Fibroblast of upper back skin (primary cell): ENCODE data around the gene PIGV.
"Not testable (repeated sequence)": the region's sequence is repeated elsewhere in the genome, so short reads cannot be mapped to it uniquely, and the experiment has no call there.

Experiments
- DNase-seq: peaks from one replicate; pipeline ENCODE4 v3.0.0-alpha.2; 2013

Gene PIGV

DNA sequence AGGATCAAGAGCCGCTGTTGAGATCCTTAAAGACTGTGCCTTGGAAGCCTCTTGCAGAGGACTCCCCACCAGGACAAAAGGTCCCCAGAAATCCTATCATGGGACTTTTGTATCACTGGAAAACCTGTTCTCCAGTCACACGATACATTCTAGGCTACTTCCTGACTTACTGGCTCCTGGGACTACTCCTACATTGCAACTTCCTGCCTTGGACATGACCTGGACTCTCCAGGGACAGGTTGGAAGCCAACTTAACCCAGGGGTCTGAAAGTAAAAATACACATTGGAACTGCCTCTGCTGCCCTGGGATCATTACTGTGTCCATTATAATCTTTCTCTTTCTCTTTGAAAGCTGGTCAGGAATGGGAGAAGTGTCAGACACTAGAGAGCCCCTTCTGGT, 9.9 kb downstream of the PIGV start:
- no peak for DNase-seq

- DNase-seq = peak; percentile 80
Measured at GRCh38 chr1:26799479-26800142, 11.9 kb downstream of the PIGV start.

GRCh38 chr1:26803932-26804331, 16.2 kb downstream of the PIGV start:
- not testable (repeated sequence) for DNase-seq

DNA sequence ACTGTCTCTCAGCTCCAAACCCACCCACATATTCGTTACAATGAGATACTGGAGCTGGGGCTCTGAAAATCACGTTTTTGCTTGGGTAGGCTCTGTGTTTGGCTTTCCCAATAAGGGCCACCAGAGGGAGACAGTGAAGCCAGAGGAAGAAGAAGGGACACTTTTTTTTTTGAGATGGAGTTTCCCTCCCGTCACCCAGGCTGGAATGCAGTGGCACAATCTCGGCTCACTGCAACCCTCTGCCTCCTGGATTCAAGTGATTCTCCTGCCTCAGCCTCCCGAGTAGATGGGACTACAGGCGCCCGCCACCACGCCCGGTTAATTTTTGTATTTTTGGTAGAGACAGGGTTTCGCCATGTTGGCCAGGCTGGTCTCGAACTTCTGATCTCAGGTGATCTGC, 22.4 kb downstream of the PIGV start:
- DNase-seq = peak; percentile 61

- DNase-seq = peak; percentile 35
Measured at GRCh38 chr1:26811057-26811456, 23.3 kb downstream of the PIGV start.

- DNase-seq = peak; percentile 38
Measured at GRCh38 chr1:26811708-26812107, 24.0 kb downstream of the PIGV start.

- no peak for DNase-seq
Measured at GRCh38 chr1:26814377-26814776, 26.6 kb downstream of the PIGV start.

GRCh38 chr1:26814893-26815292, 27.1 kb downstream of the PIGV start:
- DNase-seq = no peak

DNA sequence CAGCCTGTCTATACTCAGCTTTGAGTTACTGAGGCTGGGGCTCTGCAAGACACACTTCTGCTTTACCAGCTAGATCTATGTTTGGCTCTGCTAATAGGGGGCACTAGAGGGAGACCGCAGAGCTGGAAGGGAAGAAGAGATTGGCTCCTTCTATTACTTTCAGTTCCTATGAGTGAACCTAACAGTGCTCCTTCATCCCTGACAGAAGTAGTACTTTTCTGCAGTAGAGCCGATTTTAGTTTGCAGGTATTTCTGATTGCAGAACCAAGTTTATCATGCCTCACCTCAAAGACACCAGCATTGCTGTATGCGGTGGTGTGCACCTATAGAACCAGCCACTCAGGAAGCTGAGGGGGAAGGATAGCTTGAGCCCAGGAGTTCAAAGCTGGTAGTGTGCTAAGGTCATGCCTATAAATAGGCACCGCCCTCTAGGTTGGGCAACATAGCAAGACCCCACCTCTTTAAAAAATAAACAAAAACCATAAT, 33.1 kb downstream of the PIGV start:
- DNase-seq = no peak

DNA sequence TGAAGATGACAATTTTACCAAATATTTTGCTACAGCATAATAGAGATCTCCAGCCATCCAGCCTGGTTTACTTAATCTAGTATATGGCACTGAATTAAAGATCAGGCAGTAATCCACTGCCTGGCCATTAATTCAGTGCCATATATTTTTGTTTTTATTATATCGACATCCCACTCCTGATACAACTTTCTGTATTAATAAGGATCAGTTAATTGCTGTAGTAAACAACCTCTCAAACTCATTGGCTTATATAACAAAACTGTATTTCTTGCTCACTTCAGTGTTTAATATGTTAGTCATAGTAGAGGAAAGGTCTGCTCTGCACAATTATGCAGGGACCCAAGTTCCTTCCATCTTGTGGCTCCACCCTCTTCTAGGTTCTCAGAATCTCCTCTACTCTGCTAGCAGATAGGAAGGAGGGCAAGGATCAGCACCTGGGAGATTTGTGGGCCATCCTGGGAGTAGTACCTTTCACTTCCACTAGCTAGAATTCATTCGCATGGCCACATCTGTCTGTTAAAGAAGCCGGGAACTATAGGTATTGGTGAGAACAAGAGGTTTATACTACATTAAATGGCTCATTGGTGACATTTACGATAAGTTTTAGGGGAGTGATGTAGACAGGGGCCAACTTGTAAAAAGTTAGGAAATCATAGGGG, 35.1 kb downstream of the PIGV start:
- no peak for DNase-seq

GRCh38 chr1:26824731-26825130, 37.0 kb downstream of the PIGV start:
- no peak for DNase-seq

DNA sequence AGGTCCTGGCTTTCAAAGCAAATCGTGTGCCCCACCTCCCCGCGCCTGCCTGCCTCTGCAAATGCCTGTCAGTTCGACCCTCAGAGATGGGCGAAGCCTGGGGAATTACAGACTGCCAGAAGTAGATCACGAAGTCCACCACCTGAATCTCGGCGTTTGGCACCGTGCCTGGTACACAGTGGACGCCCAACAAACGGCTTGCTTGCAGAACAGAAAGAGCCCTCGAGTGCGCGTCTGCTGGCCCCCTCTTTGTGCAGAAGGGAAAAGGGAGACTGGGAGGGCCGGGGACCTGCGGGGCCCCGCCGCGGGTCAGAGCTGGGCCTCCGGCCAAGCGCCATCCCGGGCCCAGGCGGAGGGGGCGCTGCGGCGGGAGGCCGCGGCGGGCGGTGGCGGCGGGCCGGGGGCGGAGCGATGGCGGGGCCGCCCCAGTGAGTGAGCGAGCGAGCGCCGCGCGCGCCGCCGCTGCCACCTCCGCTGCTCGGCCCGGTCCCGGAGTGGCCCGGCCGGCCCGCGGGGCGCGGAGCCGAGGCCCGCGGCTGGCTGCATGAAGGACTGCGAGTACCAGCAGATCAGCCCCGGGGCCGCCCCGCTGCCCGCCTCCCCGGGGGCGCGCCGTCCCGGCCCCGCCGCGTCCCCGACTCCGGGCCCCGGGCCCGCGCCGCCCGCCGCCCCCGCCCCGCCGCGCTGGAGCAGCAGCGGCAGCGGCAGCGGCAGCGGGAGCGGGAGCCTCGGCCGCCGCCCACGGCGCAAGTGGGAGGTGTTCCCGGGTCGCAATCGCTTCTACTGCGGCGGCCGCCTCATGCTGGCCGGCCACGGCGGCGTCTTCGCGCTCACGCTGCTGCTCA, 38.7 kb downstream of the PIGV start, which contains the start of gene ZDHHC18:
Gene ZDHHC18, plus strand, starts transcription at position 428 of the 845 bp plus-strand sequence. Its CDS starts 117 bp downstream, at position 545.
- peak; percentile 48 for DNase-seq

GRCh38 chr1:26827106-26827604, 39.4 kb downstream of the PIGV start:
- no peak for DNase-seq

- DNase-seq = no peak
Measured at GRCh38 chr1:26827663-26828062, 39.9 kb downstream of the PIGV start.

DNA sequence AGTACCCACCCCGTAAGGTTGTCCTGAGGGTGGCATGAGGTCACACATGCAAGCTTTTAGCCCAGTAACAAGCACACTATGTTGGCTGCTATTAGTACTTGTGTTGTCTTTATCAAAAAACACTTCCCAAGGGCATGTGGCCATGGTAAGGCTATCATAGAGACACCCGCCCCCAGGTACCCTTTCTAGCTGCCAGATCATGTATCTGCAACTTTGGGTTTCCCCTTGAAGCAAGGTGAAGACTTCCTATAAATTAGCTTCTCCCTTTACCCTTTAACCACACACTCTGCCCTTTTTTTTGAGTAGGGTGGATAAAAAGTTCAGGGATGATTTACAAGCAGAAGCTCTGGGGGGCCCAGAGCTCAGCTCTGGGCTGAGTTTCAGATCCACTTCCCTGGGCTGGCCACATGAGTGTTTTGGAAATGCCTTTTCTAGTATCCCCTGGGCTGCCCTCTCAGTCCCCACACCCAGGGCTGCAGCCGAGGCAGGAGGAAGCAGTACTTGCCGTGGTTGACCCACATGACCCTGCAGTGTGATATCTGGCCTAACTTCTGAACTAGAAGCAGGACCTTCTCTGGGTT, 40.8 kb downstream of the PIGV start:
- DNase-seq = no peak

DNA sequence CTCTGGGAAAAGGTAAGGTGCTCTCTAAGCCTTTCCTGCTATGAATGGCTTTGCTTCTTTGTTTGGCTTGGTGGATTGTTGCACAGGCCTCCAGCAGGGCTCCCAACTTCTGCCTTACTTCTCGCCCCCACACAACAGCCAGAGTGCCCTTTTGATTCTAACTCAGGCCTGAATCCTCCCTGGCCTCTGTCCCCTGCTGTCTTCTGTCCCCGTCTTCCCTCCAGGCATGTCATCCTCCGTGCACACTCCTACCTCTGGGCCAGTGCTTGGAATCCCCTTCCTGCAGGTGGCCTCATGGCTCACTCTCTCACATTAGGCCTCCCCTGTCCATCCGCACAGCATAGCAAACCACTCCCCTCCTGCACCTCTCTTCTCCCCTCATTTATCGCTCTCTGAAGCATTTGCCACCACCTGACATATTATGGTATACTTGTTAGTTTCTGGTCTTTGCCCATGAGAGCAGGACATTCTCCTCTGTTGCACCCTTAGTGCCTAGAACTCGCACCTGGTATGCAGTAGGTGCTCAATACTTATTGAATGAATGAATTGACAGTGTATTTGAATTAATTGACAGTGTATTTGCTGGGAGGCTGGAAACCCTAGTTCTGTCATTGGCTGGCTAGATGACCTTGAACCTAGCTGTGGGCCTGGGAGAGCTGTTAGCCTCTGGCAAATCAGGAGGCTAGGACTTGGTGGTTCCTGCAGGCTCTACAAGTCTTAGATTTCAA, 41.6 kb downstream of the PIGV start:
- no peak for DNase-seq

DNA sequence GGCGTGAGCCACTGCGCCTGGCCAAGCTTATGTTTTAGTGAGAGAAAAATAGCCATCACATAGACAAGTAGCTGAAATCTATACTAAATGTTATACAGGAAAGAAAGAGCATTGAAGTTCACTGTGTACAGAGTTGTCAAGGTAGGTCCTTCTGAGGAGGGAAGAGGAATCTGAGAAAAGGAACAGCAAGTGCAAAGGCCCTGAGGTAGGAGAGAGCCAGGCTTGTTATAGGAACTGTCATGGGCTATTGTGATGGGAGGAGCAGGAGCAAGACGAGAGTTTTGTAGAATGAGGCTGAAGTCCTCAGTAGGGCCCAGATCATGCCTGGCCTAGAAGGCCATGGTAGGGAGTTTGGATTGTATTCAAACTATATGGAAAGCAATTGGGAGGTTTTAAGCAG, 43.3 kb downstream of the PIGV start:
- DNase-seq = no peak

DNA sequence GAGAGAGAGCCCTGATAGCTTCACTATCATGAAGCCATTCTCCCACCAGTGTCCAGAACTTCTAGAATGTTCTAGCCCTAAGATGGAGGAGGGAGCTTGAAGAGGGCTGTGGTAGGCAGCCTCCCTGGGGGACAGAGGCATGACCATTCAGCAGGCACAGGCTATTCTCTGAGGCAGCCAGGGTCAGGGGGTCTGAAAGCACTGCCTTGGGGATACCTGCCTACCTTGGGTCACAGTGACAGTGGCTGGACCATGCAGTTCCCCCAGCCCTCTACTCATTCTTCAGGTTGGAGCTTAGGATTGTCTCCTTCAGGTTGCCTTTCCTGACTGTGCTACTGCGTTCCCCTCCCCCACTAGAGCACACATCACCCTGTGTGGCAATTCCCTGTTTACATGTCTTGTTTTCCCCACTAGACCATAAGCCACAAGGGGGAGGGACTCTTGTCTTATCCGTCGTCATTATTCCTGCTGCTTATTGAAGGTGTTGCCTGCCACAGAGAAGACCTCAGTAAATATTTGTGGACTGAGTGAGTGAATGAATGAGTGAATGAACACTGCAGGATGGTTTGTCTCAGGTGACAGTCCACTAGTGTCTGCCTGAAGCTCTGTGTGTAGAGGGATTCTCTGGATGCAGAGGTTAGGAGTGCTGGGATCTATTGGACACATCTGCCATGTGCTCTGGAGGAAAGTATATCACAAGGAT, 43.9 kb downstream of the PIGV start:
- DNase-seq = no peak

DNA sequence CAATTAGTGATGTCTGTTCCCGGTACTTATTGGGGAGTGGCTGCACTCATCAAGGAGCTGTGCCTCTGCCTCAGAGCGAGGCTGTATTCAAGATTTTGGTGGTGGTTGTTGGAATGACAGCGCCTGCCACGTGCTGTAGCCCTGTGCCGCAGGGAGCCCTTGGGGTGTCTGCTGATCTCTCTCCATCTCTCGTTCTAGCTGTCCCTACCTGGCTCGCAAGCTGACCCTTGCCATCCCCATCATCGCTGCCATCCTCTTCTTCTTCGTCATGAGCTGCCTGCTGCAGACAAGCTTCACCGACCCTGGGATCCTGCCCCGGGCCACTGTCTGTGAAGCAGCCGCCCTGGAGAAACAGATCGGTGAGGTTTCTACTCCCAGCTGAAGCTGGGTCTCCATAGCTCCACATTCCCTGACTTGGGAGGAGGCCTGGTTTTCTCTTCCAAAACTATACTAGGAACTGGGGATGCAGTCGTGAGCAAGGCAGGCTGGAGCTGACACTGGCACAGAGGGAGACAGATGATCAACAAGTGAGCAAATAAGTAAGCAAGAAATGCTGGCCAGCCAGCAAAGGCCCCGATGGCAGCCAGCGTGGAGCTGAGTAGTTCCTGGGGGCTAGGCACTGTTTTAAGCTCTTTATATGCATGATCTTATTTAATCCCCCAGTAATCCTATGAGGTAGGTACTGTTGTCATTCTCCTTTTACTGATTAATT, 44.7 kb downstream of the PIGV start:
- DNase-seq = no peak

GRCh38 chr1:26833432-26834405, 46.0 kb downstream of the PIGV start:
- DNase-seq = no peak
